Tibial nerve (tissue), 4 donors: ENCODE measurements around the gene STK38L. TPM values are rescaled to one million over a fixed set of nuclear protein-coding genes. Genes with fewer than 3 reads are reported as not detected.

Experiments
- DNase-seq, 2 donors: peaks; one replicate each; pipeline ENCODE4 v3.0.0-alpha.2; 2019; ENCODE audit warnings: low spot score in 2 of 2
- H3K27ac ChIP-seq, 4 donors: fragments of 200-600 bp; sonication (generic) in 3 of 4; one replicate each; pipeline ENCODE4 v1.5.1; 2017 to 2019; ENCODE audit warnings: mild to moderate bottlenecking in 1 of 4
- H3K27me3 ChIP-seq, 2 donors: fragments of 200-600 bp; sonication (generic) in 1 of 2; one replicate each; pipeline versions ENCODE4 v1.5.1 to v1.6.0; 2017 to 2019
- H3K36me3 ChIP-seq, 3 donors: fragments of 200-600 bp; sonication (generic); one replicate each; pipeline ENCODE4 v1.5.1; 2018 to 2019
- H3K4me1 ChIP-seq, 4 donors: fragments of 200-600 bp; sonication (generic) in 3 of 4; one replicate each; pipeline ENCODE4 v1.5.1; 2017 to 2019
- H3K4me3 ChIP-seq, 4 donors: fragments of 200-600 bp; sonication (generic) in 3 of 4; one replicate each; pipeline ENCODE4 v1.5.1; 2017 to 2019; ENCODE audit warnings: mild to moderate bottlenecking in 1 of 4, moderate library complexity in 1 of 4
- H3K9me3 ChIP-seq, 4 donors: fragments of 200-600 bp; sonication (generic) in 3 of 4; one replicate each; pipeline ENCODE4 v1.5.1; 2017 to 2019
- EP300 ChIP-seq, 2 donors: sonication (generic); formaldehyde crosslinking; IDR thresholded peaks; one replicate each; pipeline ENCODE4 v1.6.1; 2017; ENCODE audit warnings: antibody characterized with exemption in 2 of 2, mild to moderate bottlenecking in 1 of 2
- POLR2A ChIP-seq, 2 donors: fragments of 450-650 bp; IDR thresholded peaks; one replicate each; pipeline ENCODE4 v1.6.1; 2017; ENCODE audit warnings: antibody characterized with exemption in 2 of 2, mild to moderate bottlenecking in 2 of 2, moderate library complexity in 2 of 2
- WGBS, 2 donors: methylation state at CpG; one replicate each; pipeline ENCODE4 v1.1.5; 2018; 5-methylcytosine and 5-hydroxymethylcytosine counted together
- total RNA-seq, 4 donors: library from RNA; depleted of rRNA; stranded (reverse); fragments of >200 nt; gene quantifications; one replicate each; pipeline ENCODE4 v1.1.0, GENCODE V29; 2016
- TF ChIP-seq, protein P1 (sequence below), 5 experiments: fragments of 200-600 bp in 3 of 5; fragments of 450-650 bp in 2 of 5; sonication (generic) in 3 of 5; IDR thresholded peaks; one replicate each; pipeline ENCODE4 v1.5.1; 2016 to 2019; ENCODE audit warnings: antibody characterized with exemption in 5 of 5, mild to moderate bottlenecking in 3 of 5, moderate library complexity in 2 of 5

The STK38L gene
- total RNA-seq, 4 donors from 2014 or later = 30.6 to 51.6 (median 40.8) TPM

DNA sequence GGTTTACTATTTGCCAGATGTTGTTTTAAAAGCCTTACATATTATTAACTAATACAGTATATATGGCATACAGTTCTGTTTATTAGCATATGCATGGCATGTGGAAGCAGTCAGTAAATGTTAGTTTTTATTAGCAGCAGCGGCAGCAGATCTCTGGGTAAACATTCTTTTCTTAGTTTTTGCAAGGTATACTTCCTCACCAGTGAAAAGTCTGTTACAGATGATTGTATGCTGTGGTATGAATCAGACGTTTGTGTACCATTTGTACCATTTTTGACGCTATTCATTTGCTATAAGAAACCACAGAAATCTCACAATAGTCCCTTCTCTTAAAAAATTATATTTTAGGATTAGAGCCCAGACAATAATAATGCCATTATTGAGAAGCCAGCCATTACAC is 17.8 kb downstream of the STK38L start:
- H3K27ac ChIP-seq = peak overlapping the region in 1 of 4 donors; percentile 74
- DNase-seq = no peak
- H3K27me3 ChIP-seq = no peaks in the 10 kb centered on the region
- peaks cover 0 to 5% (median 0%) of the 10 kb centered on the region in 3 donors for H3K36me3 ChIP-seq
- TF ChIP-seq, protein P1, sequence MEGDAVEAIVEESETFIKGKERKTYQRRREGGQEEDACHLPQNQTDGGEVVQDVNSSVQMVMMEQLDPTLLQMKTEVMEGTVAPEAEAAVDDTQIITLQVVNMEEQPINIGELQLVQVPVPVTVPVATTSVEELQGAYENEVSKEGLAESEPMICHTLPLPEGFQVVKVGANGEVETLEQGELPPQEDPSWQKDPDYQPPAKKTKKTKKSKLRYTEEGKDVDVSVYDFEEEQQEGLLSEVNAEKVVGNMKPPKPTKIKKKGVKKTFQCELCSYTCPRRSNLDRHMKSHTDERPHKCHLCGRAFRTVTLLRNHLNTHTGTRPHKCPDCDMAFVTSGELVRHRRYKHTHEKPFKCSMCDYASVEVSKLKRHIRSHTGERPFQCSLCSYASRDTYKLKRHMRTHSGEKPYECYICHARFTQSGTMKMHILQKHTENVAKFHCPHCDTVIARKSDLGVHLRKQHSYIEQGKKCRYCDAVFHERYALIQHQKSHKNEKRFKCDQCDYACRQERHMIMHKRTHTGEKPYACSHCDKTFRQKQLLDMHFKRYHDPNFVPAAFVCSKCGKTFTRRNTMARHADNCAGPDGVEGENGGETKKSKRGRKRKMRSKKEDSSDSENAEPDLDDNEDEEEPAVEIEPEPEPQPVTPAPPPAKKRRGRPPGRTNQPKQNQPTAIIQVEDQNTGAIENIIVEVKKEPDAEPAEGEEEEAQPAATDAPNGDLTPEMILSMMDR (IDR thresholded peaks at IDR 0.05) = no peak
- TF ChIP-seq POLR2A (IDR thresholded peaks at IDR 0.05) (no peak), EP300 (IDR thresholded peaks at IDR 0.05) (no peak)
- H3K9me3 ChIP-seq = no peaks in the 10 kb centered on the region
- no peak overlapping the region for H3K4me3 ChIP-seq
- 49% methylated on average over 3 of the region's 3 CpGs for WGBS, 2 donors
- peaks cover 0 to 24% (median 9%) of the 10 kb centered on the region in 4 donors for H3K4me1 ChIP-seq

DNA sequence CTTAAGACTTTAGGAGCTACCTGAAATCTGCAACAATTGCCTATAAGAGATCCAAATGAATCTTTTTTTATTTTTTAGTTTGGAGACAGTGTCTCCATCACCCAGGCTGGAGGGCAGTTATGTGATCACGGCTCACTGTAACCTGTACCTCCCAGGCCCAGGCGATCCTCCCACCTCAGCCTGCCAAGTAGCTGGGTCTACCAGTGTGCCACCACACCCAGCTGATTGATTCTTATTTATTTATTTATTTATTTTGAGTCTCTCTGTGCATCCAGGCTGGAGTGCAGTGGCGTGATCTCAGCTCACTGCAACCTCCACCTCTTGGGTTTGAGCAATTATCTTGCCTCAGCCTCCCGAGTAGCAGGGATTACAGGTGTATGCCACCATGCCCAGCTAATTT is 26.1 kb downstream of the STK38L start:
- Histone ChIP-seq H3K27me3 (no peaks in the 10 kb centered on the region), H3K27ac (no peak overlapping the region), H3K4me1 (peaks cover 0 to 25% (median 3%) of the 10 kb centered on the region in 4 donors), H3K9me3 (peaks cover 0 to 17% (median 1%) of the 10 kb centered on the region in 4 donors), H3K36me3 (peaks cover 0 to 14% (median 0%) of the 10 kb centered on the region in 3 donors), H3K4me3 (no peak overlapping the region)
- DNase-seq = no peak
- TF ChIP-seq, protein P1 (IDR thresholded peaks at IDR 0.05) = no peak
- TF ChIP-seq POLR2A (IDR thresholded peaks at IDR 0.05) (no peak), EP300 (IDR thresholded peaks at IDR 0.05) (no peak)
- 98% methylated on average over 4 of the region's 4 CpGs for WGBS, 2 donors

- H3K27ac ChIP-seq = peak overlapping the region in 1 of 4 donors; percentile 52
- peaks cover 0 to 9% (median 0%) of the 10 kb centered on the region in 3 donors for H3K36me3 ChIP-seq
- H3K9me3 ChIP-seq = peaks cover 0 to 17% (median 1%) of the 10 kb centered on the region in 4 donors
- DNase-seq = no peak
- peaks cover 0 to 31% (median 3%) of the 10 kb centered on the region in 4 donors for H3K4me1 ChIP-seq
- no peaks in the 10 kb centered on the region for H3K27me3 ChIP-seq
- 92 to 95% methylated on average over 2 of the region's 2 CpGs for WGBS, 2 donors
- H3K4me3 ChIP-seq = no peak overlapping the region
- no peak for TF ChIP-seq EP300 (IDR thresholded peaks at IDR 0.05)
- no peak for TF ChIP-seq POLR2A (IDR thresholded peaks at IDR 0.05)
- TF ChIP-seq, protein P1 (IDR thresholded peaks at IDR 0.05) = no peak
Observed at GRCh38 chr12:27271206-27271605, 27.1 kb downstream of the STK38L start.

DNA sequence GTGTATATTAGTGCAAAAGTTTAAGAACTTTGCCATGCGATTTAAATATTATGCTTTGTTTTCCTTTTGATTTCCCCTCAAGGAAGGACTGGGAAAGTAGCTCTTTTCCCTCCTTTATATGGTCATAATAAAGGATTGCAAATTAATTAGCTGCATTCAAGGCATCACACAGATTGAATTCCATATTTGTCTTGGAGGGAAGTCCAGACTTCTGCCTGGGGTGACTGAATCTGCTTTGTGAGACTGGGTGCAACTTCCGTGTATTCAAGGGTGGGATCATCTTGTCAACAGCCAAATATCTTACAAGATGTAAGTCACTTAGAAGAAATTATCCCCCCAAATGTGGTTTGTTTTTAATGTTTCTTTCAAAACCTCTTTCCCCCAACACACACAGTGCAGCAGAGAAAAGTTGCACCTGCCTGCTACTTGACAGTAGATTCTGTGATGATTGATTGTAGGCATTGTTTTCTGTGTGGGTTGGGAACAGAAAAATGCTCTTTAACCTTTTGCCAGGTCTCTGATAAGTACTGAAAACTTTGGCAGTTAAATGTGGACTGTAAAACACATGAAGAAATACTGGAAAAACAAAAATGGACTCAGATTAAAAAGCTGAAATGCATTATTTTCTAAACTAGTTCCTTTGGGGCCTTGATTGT is 28.4 kb downstream of the STK38L start:
- Histone ChIP-seq H3K4me3 (no peak overlapping the region), H3K4me1 (peaks cover 0 to 38% (median 4%) of the 10 kb centered on the region in 4 donors), H3K9me3 (peaks cover 0 to 13% (median 1%) of the 10 kb centered on the region in 4 donors), H3K27ac (peak overlapping the region in 3 of 4 donors; percentile 38 to 56 (median 52)), H3K27me3 (no peaks in the 10 kb centered on the region), H3K36me3 (peaks cover 0 to 4% (median 0%) of the 10 kb centered on the region in 3 donors)
- no peak for DNase-seq
- WGBS, 2 donors = 39 to 53% methylated on average over 2 of the region's 2 CpGs
- TF ChIP-seq, protein P1 (IDR thresholded peaks at IDR 0.05) = no peak
- TF ChIP-seq POLR2A (IDR thresholded peaks at IDR 0.05) = no peak
- no peak for TF ChIP-seq EP300 (IDR thresholded peaks at IDR 0.05)

DNA sequence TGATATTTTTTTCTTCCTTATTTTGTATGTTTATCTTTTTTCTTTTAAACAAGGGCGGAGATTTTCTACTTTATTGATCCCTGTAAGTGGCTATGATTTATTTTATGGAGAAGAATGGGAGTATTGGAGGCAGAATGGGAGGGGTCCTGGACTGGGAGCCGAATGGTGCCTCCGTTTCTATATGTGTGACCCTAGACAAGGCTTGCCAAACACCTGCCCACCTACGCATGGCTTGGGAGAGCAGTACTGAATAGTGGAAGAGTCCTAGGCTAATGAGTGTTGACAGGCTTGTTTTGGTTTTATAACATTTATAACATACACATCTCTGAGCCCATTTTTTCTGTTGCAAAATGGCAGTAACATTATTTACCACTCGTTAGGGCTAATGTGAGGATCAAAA is 29.0 kb downstream of the STK38L start:
- Histone ChIP-seq H3K27ac (peak overlapping the region in 2 of 4 donors; percentile 52 to 56), H3K36me3 (no peaks in the 10 kb centered on the region), H3K27me3 (no peaks in the 10 kb centered on the region), H3K4me1 (peaks cover 0 to 44% (median 7%) of the 10 kb centered on the region in 4 donors), H3K4me3 (no peak overlapping the region), H3K9me3 (peaks cover 0 to 7% (median 1%) of the 10 kb centered on the region in 4 donors)
- TF ChIP-seq, protein P1 (IDR thresholded peaks at IDR 0.05) = no peak
- TF ChIP-seq POLR2A (IDR thresholded peaks at IDR 0.05) (no peak), EP300 (IDR thresholded peaks at IDR 0.05) (no peak)
- WGBS, 2 donors = 77 to 83% methylated on average over 5 of the region's 5 CpGs
- no peak for DNase-seq
